ENCODE measurements around the gene NPW.

- TF ChIP-seq CTCF (IDR thresholded peaks at IDR 0.05), result no peak
- TF ChIP-seq POLR2A (IDR thresholded peaks at IDR 0.05), result no peak
These were observed 4.3 kb upstream of the NPW start for GRCh38 chr16:2015117-2015946.

All from heart left ventricle (tissue), 13 donors.